ENCODE measurements around the gene PBX1.

- TF ChIP-seq POLR2AphosphoS5 (IDR thresholded peaks at IDR 0.05; ENCODE audit: low read depth, low read length) (no peak), REST (IDR thresholded peaks at IDR 0.05; ENCODE audit: insufficient read depth in 1 of 2, low read depth in 2 of 2, low read length in 2 of 2) (no peak), TAF1 (IDR thresholded peaks at IDR 0.05; ENCODE audit: borderline replicate concordance, insufficient read depth, low read length) (no peak), SIN3A (IDR thresholded peaks at IDR 0.05; ENCODE audit: borderline replicate concordance, insufficient read depth, low read length) (no peak), FOXP2 (optimal IDR thresholded peaks at IDR 0.05; ENCODE audit: borderline replicate concordance, extremely low read depth, extremely low read length, insufficient read depth) (no peak)
Observed at GRCh38 chr1:164855716-164856329, 296.8 kb downstream of the PBX1 start.
